ENCODE data around the gene MAMDC2. TPM values are rescaled to one million over a fixed set of nuclear protein-coding genes. Genes with fewer than 3 reads are reported as not detected.

The MAMDC2 gene
- total and polyA plus RNA-seq, 2 donors from 2014 or later = 1.5 to 7.1 TPM

GRCh38 chr9:70147651-70148050 lies 104.0 kb downstream of the MAMDC2 start:
- no peak overlapping the region for H3K4me3 ChIP-seq (ENCODE audit: low read length in 3 of 3)
- H3K27ac ChIP-seq (ENCODE audit: low read depth in 2 of 2, low read length in 2 of 2) = no peak overlapping the region
- H3K36me3 ChIP-seq (ENCODE audit: control insufficient read depth in 2 of 3, insufficient read depth in 3 of 3, low read length in 3 of 3) = no peaks in the 10 kb centered on the region
- no peak for TF ChIP-seq CTCF (IDR thresholded peaks at IDR 0.05; ENCODE audit: borderline replicate concordance, extremely low read depth, insufficient read depth)
- no peak for DNase-seq
- FAIRE-seq = no peak
- H3K27me3 ChIP-seq (ENCODE audit: control insufficient read depth, insufficient read depth, low read length) = no peaks in the 10 kb centered on the region
- intact Hi-C loops (cut with DNase I) = no loop called here
- H3K9me3 ChIP-seq (ENCODE audit: control insufficient read depth in 2 of 3, insufficient read depth in 1 of 3, low read length in 3 of 3) = no peaks in the 10 kb centered on the region
- no peak overlapping the region for H3K9ac ChIP-seq (ENCODE audit: low read length in 3 of 3)
- no peaks in the 10 kb centered on the region for H3K4me1 ChIP-seq (ENCODE audit: control insufficient read depth in 2 of 3, insufficient read depth in 2 of 3, low read depth in 1 of 3, low read length in 3 of 3)

GRCh38 chr9:70152350-70152749 lies 108.7 kb downstream of the MAMDC2 start:
- no peak overlapping the region for H3K27ac ChIP-seq (ENCODE audit: low read depth in 2 of 2, low read length in 2 of 2)
- intact Hi-C loops (cut with DNase I) = no loop called here
- H3K27me3 ChIP-seq (ENCODE audit: control insufficient read depth, insufficient read depth, low read length) = no peaks in the 10 kb centered on the region
- FAIRE-seq = no peak
- TF ChIP-seq CTCF (IDR thresholded peaks at IDR 0.05; ENCODE audit: borderline replicate concordance, extremely low read depth, insufficient read depth) = no peak
- H3K9me3 ChIP-seq (ENCODE audit: control insufficient read depth in 2 of 3, insufficient read depth in 1 of 3, low read length in 3 of 3) = no peaks in the 10 kb centered on the region
- H3K4me1 ChIP-seq (ENCODE audit: control insufficient read depth in 2 of 3, insufficient read depth in 2 of 3, low read depth in 1 of 3, low read length in 3 of 3) = no peaks in the 10 kb centered on the region
- H3K36me3 ChIP-seq (ENCODE audit: control insufficient read depth in 2 of 3, insufficient read depth in 3 of 3, low read length in 3 of 3) = no peaks in the 10 kb centered on the region
- no peak for DNase-seq
- H3K9ac ChIP-seq (ENCODE audit: low read length in 3 of 3) = no peak overlapping the region
- H3K4me3 ChIP-seq (ENCODE audit: low read length in 3 of 3) = no peak overlapping the region

- no peak for FAIRE-seq
- no peaks in the 10 kb centered on the region for H3K27me3 ChIP-seq (ENCODE audit: control insufficient read depth, insufficient read depth, low read length)
- no peak overlapping the region for H3K27ac ChIP-seq (ENCODE audit: low read depth in 2 of 2, low read length in 2 of 2)
These were observed 113.1 kb downstream of the MAMDC2 start for GRCh38 chr9:70156729-70157128.

More at GRCh38 chr9:70156729-70157128, 113.1 kb downstream of the MAMDC2 start:
- intact Hi-C loops (cut with DNase I) = no loop called here
- DNase-seq = no peak
- no peak for TF ChIP-seq CTCF (IDR thresholded peaks at IDR 0.05; ENCODE audit: borderline replicate concordance, extremely low read depth, insufficient read depth)
- Histone ChIP-seq H3K36me3 (ENCODE audit: control insufficient read depth in 2 of 3, insufficient read depth in 3 of 3, low read length in 3 of 3) (no peaks in the 10 kb centered on the region), H3K9me3 (ENCODE audit: control insufficient read depth in 2 of 3, insufficient read depth in 1 of 3, low read length in 3 of 3) (no peaks in the 10 kb centered on the region), H3K9ac (ENCODE audit: low read length in 3 of 3) (no peak overlapping the region), H3K4me3 (ENCODE audit: low read length in 3 of 3) (no peak overlapping the region), H3K4me1 (ENCODE audit: control insufficient read depth in 2 of 3, insufficient read depth in 2 of 3, low read depth in 1 of 3, low read length in 3 of 3) (no peaks in the 10 kb centered on the region)
